Activated effector memory CD4-positive, alpha-beta T cell treated with Interleukin-2 at 50 U/mL for 16 hours (primary cell): ENCODE results near the gene ABCF2.

ENCODE experiments used
- DNase-seq: peaks from one replicate; pipeline ENCODE4 v3.0.0-alpha.2; 2020

Gene ABCF2

DNA sequence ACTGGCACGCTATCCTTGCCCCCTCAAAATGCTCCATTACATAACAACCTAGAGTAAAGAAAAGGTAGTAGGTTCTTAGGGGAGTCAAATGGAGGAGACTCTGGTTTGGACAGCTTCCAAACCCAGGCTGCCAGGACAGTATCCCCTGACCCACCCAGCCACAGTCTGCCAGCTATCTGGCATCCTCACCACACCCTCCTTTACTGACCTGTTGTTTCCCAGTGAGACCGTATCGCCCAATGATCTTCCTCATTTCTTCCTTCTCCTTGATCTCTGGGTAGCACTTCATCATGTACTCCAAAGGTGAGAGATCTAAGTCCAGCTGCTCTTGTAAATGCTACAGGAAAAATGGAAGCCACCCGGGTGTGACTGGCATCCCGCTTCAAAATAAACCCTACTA, 11.6 kb downstream of the ABCF2 start:
- DNase-seq: no peak

DNA sequence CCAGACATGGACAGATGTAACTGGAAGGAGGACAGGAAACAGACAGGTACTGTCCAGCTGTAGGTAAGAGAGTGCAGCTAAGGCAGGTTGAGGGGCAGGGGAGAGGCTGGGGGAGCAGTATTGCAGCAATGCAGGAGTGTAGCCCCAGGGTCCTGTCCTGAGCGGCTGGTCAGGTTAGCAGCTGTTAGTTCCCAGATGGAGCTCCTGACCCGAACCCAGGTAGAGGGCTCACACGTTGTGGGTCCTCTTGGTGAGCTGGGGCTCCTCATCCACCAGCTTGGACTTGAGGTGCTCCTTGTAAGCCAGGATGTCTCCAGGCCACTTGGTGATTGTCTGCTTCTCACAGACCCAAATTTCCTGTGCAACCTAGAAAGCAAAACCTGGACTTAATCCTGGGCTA, 13.2 kb downstream of the ABCF2 start:
- no peak for DNase-seq

DNA sequence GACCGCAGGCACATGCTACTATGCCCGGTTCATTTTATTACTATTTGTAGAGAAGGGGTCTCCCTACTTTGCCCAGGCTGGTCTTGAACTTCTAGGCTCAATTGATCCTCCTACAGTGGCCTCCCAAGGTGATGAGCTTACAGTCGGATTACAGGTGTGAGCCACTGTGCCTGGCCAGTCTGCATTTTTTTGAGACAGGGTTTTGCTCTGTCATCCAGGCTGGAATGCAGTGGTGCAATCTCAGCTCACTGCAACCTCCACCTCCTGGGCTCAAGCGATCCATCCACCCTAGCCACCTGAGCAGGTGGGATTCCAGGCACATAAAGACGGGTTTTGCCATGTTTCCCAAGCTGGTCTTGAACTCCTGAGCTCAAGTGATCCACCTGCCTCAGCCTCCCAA, 14.4 kb downstream of the ABCF2 start:
- DNase-seq: no peak

DNA sequence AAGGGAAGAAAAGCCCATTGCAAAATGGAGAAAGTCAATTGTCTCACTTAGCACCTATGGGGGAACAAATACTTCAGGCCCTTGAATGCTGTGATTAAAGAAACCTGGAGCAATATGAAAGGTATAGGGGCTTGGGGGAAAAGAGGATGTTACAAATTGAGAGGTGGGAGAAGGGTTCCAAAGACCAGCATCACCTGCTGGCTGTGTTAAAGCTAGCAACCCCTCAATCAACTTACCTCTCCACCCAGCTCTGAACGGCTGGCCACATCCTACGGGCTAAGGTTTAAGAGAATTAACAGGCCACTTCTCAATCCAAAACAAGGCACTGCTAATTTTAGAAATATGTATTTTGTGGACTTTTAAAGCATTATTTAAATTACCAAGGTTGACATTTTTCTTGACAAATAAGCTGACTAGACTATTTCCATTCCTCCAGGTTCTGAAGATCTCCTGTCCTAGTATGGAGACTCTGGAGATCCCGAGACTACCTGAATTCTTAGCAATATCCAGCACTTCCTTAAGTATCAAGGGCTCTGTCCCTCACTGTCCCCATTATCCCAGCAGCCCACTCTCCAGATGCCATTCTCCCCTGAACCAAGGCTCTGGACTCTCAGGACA, 15.7 kb downstream of the ABCF2 start:
- DNase-seq: no peak

DNA sequence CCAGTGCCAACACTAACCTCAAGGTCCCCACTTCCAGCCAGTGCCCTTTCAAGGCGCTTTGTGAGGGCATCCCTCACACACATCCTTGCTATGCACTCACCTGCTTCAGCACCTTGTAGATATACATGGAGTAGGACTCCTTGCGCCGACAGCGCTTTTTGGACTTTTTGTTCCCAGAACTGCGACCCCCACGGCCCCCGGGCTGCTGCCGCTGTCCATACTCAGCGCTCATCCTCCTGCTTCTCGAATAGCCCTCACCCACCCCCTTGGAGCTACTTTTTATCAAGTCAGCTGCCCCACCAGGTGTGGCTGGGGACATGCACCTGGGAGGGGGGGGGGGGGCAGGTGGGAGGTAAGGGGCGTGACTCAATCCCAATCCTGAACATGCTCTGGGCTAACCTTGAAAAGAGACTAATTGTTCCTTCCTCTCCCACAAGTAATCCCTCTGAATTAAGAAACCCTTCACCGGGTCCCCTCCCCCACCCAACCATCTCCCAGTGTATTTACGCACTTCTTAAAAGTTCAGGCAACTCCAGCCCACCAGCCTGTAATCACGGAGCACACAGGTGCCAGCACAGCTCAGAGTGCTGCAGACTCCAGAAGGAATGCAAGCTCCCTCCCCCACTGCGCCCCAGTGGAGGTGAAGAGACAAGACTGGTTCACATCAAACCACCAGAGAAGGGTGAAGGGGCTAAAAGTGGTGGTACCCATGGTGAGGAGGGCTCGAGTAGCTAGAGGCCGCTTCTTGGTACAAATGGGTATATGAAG, 16.7 kb downstream of the ABCF2 start, which contains the start of gene H2BK1:
H2BK1 (minus strand) TSS at position 402 of the 768 bp plus-strand sequence; CDS start at position 232, 170 bp downstream.
- DNase-seq: no peak

DNA sequence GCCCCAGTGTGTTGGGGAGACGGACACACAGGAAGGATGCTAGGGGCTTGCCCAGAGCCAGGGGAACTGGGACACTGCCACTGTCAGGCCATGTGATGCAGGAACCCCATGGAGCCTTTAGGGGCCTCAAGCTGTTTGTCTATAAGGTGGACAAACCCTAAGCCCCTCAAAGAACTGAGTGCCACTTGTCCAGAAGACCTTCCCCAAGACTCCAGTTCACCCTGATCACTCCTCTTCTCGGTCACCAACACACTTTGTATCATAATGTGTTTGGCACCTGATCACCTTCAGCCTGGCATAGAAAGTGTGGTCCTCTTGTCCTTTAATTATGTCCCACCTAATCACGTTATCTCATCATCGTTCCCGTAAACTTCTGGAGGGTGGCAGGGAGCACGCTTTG, 17.4 kb downstream of the ABCF2 start:
- no peak for DNase-seq

DNA sequence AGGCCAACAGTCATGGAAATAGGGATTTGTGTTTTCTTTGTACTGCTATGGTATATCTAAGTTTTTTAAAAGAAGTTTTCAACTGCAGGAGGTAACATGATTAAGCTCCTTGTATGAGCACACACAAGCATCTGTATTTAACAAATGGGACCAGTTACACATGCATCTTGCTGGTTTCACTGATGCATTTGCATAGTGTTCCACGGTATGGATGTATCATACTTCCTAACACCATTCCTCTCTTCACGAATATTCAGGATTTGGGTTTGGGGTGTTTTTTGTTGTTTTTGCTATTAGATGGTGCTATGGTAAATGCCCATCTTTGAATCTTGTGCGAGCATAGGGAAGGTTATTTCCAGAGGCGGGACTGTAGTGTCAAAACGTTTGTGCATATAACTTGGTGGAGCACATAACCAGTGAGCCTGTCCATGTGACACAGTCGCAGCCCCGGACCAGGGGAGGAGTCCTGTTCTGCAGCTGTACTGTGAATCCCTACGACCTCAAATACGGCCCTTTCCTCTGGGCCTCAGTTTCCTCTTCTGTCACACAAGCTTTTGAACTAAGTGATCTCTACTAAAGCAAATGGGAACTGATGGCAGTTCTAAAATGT, 18.6 kb downstream of the ABCF2 start:
- DNase-seq: no peak

DNA sequence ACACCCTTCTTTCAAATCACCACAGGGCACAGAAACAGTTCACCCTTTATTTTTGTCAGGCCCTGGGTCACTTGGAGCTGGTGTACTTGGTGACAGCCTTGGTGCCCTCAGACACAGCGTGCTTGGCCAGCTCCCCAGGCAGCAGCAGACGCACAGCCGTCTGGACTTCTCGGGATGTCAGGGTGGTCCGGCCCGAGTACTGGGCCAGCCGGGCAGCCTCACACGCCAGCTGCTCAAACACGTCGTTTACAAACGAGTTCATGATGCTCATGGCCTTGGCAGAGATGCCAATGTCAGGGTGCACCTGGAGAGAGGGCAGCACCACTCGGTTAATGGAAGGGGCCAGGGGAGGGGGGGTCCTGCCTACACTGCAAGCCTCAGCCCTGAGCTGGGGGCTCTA, 19.2 kb downstream of the ABCF2 start:
- DNase-seq: no peak

DNA sequence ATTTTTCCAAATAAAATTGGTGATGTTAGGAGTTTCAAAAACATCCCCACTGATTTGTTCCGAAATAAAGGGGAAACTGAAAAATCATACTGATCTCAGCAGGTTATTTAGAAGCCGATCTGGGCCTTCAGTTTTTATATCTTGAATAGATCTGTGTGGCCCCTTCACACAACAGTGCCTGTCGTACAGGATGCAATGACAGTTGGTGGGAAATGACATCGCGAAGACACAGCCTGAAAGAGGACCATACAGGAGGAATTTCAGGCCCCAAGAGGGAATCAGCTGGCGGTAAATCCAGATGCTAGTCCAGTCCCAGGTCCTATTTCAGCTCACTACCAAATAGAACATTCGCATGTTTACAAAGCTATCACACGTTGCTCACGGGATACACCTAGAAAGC, 19.7 kb downstream of the ABCF2 start:
- DNase-seq: no peak

DNA sequence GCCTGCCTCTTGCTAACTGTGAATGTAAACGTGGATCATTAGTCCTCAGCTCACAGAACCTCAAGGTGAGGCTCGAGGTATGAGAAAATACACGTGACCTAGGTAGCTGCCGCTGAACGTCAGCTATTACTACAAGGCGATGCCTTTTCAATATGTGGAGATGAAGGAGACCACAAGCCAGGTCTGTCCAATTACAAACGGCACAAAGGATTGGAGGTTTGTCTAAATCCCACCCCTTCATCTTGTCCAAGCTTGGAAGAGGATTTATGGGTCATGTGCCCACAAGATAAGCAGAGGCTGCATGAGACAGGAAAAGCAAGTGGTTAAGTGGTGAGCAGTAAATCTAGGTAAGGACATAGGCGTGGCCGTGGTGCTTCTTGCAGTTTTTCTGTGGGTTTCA, 20.1 kb downstream of the ABCF2 start:
- DNase-seq: peak; percentile 15

DNA sequence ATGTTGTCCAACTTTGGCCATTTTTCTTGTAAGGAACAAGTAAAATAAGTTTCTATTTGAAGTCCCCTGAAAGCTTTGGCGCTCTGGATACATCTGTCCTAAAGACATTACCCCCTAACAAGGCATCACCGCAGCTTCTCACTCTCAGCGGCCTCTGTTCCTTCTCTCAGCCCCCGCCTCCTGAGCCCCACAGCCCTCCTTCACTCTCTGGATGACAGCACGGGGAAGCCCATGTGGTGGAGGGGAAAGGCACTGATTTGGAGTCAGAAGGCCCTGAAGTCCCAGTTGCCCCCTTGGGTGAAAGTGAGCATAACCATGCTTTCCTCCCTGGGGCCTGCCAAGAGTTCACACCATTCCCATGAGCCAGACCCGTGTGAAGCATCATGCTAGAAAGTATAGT, 21.3 kb downstream of the ABCF2 start:
- DNase-seq: no peak

DNA sequence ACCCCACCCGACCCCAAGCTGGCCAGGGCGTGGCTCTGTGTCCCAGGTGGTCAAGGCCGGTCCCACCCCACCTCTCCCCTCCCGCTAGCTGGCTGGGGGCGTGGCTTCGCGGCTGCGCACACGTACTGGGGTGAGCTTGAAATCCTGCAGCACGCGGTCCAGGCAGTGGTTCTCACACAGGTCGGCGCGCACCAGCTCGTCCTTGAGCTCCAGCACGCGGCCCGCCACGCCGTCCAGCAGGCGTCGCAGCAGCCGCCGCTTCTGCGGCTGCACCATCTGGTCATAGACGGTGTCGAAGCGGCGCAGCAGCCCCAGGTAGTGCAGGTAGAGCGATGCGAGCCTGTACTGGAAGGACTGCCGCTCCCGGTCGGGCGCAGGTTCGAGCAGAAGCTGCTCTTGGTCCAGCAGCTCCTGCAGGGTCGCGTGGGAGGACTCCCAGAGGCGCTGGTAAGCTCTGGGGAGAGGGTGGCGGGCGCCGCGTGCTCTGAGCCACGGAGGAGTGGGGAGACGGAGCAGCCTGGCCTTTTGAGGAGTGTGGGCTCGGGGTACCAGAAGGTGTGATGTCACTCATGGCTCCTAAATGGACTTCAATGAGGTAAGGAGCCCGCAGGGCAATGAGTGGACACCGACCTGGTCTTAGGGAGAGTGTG, 22.5 kb downstream of the ABCF2 start:
- no peak for DNase-seq

DNA sequence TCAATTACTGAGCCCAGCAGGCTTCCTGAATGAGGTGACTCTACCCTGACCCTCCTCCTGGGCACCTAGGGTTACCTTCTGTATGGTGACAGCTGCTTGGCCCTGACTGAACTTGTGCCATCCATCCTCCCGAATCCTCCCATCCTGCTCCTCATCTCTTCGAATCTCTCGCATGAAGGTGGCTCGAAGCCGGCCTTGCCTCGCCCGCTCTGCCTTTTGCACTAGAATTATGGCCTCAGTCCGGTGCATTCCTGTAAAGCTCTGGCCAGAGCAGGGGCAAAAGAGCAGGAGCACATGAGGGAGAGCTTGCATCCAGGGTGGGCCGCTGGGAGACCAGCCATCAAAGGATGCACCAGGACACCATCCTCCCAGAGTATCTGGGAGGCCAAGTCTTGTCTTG, 24.2 kb downstream of the ABCF2 start:
- no peak for DNase-seq

DNA sequence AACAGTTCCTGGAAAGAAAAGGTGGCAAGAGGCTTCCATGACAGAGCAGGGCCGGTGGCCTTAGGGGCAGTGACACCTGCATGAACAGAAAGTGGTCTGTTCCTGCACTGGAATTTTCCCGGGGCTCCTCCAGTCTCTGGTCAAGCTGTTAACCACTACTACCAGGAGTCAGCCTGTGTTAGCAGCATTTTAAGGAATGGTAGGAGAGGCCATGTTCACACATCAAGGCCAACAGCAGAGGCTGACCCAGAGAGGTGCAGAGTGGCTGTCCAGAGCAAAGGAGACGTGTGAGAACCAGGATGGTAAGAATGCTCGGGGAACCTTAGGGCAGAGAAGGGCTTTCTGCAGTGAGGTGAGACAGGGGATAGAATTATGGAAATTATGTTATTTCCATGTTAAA, 25.3 kb downstream of the ABCF2 start:
- no peak for DNase-seq

DNA sequence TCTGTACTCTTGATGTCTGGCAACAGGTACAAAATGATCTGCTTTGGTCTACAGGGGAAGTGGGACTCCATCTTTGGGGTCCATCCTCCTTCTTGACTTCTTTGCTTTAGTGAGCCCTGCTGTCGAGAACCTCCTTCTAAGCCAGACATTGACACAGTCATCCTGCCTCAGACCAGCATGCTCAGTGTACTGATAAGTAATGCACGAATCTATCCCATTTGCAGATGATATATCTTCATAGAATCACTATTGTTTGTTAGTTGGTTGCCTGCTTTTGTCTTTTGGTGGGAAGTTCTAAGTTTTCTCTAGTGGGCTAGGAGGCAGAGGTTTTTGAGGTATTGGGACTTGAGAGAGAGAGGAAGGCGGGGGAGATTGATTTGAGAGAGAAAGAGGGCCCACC, 25.7 kb downstream of the ABCF2 start:
- DNase-seq: no peak

DNA sequence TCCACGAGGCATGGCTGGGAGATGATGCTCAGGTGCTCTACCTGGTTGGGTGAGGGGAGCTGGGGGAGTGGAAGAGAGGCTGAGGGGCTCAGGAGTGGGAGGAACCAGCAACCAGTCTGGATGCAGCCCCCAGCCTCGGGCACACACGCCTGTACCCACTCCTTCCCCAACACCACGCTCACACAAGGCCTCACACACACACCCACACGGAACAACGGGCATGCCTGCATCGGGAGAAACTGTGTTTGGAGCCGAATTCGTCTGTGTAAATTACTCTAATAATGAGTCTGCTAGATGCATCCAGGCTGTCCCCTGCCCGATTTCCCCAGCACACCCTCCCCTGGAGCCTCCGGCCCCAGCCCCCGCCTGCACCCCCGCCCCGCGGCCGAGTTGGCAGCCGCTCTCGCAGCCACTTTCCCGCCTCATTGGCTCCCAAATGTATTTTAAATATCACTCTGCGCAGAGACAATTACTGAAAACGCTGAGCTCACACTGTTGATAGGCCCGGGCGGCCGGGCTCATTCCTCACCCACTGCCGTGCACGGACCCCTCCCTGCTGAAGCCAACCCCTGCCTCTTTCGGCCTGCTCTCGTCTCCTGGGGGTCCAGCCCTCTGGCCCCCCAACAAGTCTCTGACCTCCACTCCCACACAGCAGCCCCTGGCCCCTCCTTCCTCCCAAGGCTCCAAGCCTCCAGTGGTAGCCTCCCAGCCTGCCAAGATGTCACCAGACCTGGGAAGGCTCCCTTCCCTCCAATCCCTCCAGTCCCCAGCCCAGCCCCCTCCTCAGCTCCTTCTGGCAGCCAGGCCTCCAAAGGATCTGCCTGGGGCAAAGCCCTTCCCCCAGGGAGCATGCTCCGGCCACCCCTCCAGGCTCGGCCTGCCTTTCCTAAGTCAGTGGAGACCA, 27.8 kb downstream of the ABCF2 start:
- no peak for DNase-seq

DNA sequence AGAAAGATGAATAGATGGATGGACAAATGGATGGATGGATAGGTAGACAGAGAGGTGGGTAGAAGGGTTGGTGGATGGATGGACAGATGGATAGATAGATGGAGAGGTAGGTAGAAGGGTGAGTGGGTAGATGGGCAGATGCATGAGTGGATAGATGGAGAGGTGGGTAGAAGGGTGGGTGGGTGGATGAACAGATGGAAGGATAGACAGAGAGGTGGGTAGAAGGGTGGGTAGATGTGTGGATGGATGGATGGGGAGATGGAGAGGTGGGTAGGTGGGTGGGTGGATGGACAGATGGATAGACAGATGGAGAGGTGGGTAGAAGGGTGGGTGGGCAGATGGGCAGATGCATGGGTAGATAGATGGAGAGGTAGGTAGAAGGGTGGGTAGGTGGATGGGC, 29.1 kb downstream of the ABCF2 start:
- no peak for DNase-seq

DNA sequence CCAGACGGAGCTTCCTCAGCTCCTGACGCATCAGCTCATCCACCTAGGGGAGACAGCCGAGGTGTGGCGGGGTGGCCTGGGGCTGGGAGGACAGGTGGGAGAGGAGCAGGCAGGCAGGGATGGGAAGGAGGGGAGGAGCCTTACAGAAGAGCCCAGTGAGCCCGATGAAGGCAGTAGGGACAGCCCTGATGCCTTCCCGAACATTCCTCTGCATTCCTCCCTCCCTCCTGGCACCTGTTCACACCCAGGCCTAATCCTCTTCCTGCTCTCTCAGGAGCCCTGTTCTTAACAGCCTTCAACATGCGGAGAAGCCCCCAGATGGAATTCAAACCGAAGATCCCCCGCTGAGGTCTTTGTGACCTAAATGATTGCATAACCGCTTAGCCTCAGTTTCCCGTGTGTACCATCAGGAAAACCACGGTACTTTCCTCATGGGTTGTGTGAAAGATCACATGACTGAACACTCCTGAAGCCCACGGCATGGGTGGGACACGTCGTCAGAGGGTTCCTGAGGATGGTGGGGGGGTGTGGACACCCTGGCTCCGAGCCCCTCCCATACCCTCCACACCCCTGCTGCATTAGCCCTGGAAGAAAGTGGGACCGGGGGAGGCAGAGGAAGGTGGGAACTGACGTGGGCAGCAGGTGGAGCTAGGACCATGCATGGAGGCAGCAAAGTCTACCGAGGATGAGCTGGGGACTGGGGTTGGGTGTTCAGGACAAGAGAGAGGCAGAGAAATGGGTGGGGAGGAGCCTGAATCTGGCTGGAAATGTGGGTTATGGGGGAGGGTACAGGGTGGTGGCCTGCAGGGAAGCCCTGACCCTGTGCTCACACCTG, 31.2 kb downstream of the ABCF2 start:
- no peak for DNase-seq

DNA sequence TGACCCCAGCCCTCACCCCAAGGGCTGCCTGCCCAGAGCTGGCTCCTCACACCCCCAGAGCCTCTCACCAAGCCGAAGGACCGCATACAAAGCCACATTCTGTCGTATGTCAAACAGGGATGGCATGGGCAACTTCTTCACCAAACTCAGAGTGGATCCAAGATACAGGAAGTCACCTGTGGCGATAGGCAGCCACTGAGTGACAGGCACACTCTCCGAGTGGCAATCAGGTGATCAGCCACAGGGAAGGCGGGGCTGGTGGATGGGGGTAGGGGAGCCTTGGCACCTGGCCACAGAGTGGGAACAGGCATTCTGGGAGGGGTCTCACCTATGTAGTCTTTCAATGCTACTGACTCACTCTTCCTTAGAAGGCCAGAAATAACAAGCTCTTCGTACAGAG, 32.8 kb downstream of the ABCF2 start:
- no peak for DNase-seq

DNA sequence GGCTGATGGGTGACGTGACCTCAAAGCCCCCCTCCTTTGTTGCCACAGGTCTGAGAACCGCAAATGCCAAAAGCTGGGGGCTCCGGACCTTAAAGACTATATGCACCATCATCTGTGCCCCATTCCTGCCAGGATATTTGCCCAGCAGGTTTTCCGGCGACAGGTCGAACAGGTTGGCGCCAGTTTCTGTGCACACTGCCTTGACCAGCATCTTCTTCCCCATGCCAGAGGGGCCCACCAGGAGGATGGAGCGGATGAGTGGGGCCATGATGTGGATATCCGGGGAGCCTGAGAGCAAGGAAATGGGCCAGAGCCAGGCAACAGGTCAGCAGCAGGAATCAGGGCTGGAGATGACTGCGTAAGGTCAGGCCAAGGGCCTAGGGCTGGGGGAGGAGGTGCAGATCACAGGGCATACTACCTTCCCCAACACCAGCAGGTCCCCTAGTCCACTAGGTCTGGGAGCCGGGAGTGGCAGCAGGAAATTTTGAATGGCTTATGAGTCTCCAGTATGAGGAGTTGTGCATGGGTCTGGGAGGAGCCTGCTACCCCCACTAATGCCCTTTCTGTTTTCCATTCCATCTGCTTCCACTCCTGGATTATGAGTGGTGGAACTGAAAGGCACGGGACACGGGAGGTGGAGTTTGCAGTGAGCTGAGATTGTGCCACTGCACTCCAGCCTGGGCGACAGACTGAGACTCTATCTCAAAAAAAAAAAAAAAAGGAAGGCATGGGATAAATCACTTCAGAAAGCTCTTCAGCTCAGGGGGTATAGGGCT, 33.6 kb downstream of the ABCF2 start:
- DNase-seq: no peak

DNA sequence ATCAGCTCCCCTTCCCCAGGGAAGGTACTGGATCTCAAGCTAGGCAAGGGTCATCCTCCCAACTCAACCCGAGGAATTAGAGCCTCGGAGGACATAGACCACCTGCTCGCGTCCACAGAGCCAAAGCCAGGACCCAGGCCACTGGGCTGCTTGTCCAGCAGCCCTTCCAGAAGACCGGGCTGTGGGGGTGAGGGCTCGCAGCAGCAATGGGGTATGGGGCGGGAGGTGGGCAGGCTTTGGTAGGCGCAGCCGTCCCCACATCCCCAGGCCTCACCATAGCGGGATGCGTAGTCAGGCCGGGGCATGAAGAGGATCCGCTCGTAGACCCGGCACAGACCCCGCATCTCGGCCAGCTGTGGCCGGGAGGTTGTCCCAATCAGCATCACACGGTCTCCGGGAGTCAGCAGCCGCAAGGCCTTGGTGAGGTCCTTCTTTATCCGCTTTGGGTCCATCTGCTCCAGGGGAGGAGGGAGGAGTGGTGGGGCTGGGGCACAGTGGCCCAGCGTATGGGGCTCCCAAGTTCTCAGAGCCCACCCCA, 34.9 kb downstream of the ABCF2 start:
- DNase-seq: no peak
